Psoas muscle (tissue), 8 donors: ENCODE data around the gene ELOVL1. TPM values are rescaled to one million over a fixed set of nuclear protein-coding genes. Genes with fewer than 3 reads are reported as not detected.
A peak's percentile ranks its signal among the peaks of the same experiment; 100 is the strongest.

Source experiments
- ATAC-seq, 4 donors: fragments of 200-7000 bp; cut with Tn5 transposase; one replicate each; pipeline ENCODE4 v1.9.1; 2020; ENCODE audit warnings: moderate library complexity in 3 of 4, mild to moderate bottlenecking in 2 of 4
- DNase-seq, 2 donors: peaks; one replicate each; pipeline ENCODE4 v3.0.0-alpha.2; 2020
- H3K27ac ChIP-seq: fragments of 200-600 bp; one replicate; pipeline ENCODE4 v1.8.0; 2022
- H3K27me3 ChIP-seq, 3 donors: fragments of 200-600 bp in 1 of 3; one replicate each; pipeline versions ENCODE4 v1.6.1 to v1.8.0; 2013 to 2022; ENCODE audit warnings: low read length in 2 of 3, mild to moderate bottlenecking in 2 of 3, moderate library complexity in 1 of 3; ENCODE audit not compliant: insufficient read depth in 3 of 3
- H3K36me3 ChIP-seq, 2 donors: fragments of 200-600 bp in 1 of 2; one replicate each; pipeline versions ENCODE4 v1.6.1 to v1.8.0; 2013 to 2022; ENCODE audit warnings: low read depth in 1 of 2, mild to moderate bottlenecking in 1 of 2, moderate library complexity in 1 of 2; ENCODE audit not compliant: insufficient read depth in 1 of 2
- H3K4me1 ChIP-seq: fragments of 200-600 bp; one replicate; pipeline ENCODE4 v1.8.0; 2022
- H3K4me3 ChIP-seq: fragments of 200-600 bp; one replicate; pipeline ENCODE4 v1.8.0; 2022; ENCODE audit warnings: mild to moderate bottlenecking
- H3K9me3 ChIP-seq: fragments of 200-600 bp; one replicate; pipeline ENCODE4 v1.8.0; 2022
- CTCF ChIP-seq: fragments of 200-600 bp; IDR thresholded peaks from one replicate; pipeline ENCODE4 v1.8.0; 2022; ENCODE audit warnings: antibody characterized with exemption
- WGBS, 3 donors: extraction: QIAGEN DNeasy Blood & Tissue Kit; methylation state at CpG; one replicate each; pipeline versions ENCODE4 v1.1.6 to v1.1.7; 2013; 5-methylcytosine and 5-hydroxymethylcytosine counted together
- intact Hi-C, 2 donors: fragments of 100-400 bp; cut with DNase I; formaldehyde crosslinking; loops; one replicate each; pipeline versions ENCODE4 v1.11.0 to v1.14.2; 2022
- polyA plus RNA-seq, 3 donors: library from polyadenylated mRNA; stranded (reverse); fragments of 200-250 nt; gene quantifications; one replicate each; pipeline ENCODE4 v1.2.3, GENCODE V29; 2013
- total RNA-seq, 4 donors: library from RNA; stranded (reverse); fragmentation: NEBNext Ultra II Directional in 2 of 4; extraction: Animal tissue kit (Norgen Biotek cat#: 25700) in 2 of 4; gene quantifications; one replicate each; pipeline versions ENCODE4 v1.2.1 to v1.2.4, GENCODE V29; 2021 to 2023
- donor health status: healthy with polysubstance abuse.
- donor health status: DM: no; HTN: no; CAD: no; lungs with moderate emphysema.
- donor health status: Bipolar disorder and iron deficiency.
- donor health status: healthy.
- donor health status: DM: yes; HTN: yes; CAD: no.
- donor health status: DM: no; HTN: no; CAD: no.
- donor health status: DM: no; HTN: no; CAD: no.
- donor health status: DM: yes; HTN: yes; CAD: no.

Gene ELOVL1
- total and polyA plus RNA-seq, 7 donors: 15.9 to 68.1 (median 19.2) TPM

DNA sequence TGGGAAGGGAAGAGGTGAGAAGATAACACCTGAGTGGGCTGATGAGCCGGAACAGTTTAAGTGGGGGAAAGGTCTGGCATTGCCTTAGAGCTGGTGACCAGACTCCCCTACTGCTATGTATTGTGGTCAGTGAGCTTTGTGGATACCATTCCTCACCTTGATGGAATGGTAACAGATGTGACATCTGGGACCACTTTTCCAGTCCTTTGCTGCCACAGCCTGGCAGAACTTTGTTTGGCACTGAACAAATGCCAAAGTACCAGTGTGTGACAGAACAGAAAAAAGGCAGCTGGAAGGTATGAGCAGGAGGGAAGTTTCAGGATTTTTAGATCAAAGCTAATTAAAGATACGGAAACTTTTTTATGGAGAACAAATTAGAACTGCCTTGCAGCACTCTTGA is 15.6 kb upstream of the ELOVL1 start:
- Histone ChIP-seq H3K4me3 (no peak overlapping the region), H3K27me3 (no peaks in the 10 kb centered on the region), H3K36me3 (peaks cover 34 to 85% of the 10 kb centered on the region in 2 donors), H3K4me1 (peaks cover 11% of the 10 kb centered on the region), H3K9me3 (no peaks in the 10 kb centered on the region), H3K27ac (no peak overlapping the region)
- intact Hi-C loops: loop anchor here (5.0 to 10.0 kb wide), 2 partner anchors 156 to 159 kb away; no protein-coding TSS in a partner anchor
- no peak for DNase-seq
- peak; percentile 68 to 83 (median 78) for ATAC-seq
- WGBS, 3 donors: 66 to 87% (median 83%) methylated on average over 2 of the region's 2 CpGs
- peak; percentile 29 for TF ChIP-seq CTCF

GRCh38 chr1:43382027-43382779 is 14.4 kb upstream of the ELOVL1 start:
- no peaks in the 10 kb centered on the region for H3K9me3 ChIP-seq
- no peak overlapping the region for H3K27ac ChIP-seq
- intact Hi-C loops: loop anchor here (5.0 to 10.0 kb wide), 2 partner anchors 155 to 157 kb away; no protein-coding TSS in a partner anchor
- ATAC-seq: peak in 1 of 4 donors; percentile 8
- peaks cover 31 to 85% of the 10 kb centered on the region in 2 donors for H3K36me3 ChIP-seq
- WGBS, 3 donors: 48 to 59% (median 50%) methylated on average over 6 of the region's 6 CpGs
- no peaks in the 10 kb centered on the region for H3K27me3 ChIP-seq
- no peaks in the 10 kb centered on the region for H3K4me1 ChIP-seq
- TF ChIP-seq CTCF: no peak
- no peak overlapping the region for H3K4me3 ChIP-seq
- no peak for DNase-seq

DNA sequence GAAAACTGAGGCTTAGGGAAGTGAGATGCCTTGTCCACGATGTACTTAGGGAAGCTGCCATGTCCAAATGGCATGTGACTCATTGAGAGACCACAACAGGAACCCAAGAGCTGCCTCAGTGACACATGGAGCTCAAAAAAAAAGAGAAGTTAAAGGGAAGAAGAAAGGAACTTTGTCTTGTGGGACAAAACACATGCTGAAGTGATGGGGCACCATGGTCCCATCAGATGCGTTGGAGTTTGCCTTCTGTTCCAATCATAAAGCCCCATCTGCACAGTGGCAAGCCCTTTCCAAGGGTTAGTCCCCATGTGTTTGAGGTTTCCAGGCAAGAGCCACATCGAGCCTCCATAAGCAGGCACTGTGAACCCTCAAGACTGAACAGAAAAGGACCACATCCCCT is 13.8 kb upstream of the ELOVL1 start:
- intact Hi-C loops: loop anchor here (5.0 to 10.0 kb wide), 2 partner anchors 154 to 157 kb away; no protein-coding TSS in a partner anchor
- DNase-seq (no peak), ATAC-seq (no peak)
- Histone ChIP-seq H3K4me3 (no peak overlapping the region), H3K4me1 (no peaks in the 10 kb centered on the region), H3K36me3 (peaks cover 27 to 79% of the 10 kb centered on the region in 2 donors), H3K9me3 (no peaks in the 10 kb centered on the region), H3K27ac (no peak overlapping the region), H3K27me3 (no peaks in the 10 kb centered on the region)
- no peak for TF ChIP-seq CTCF
- 60 to 74% (median 63%) methylated on average over 3 of the region's 3 CpGs for WGBS, 3 donors

- no peak for TF ChIP-seq CTCF
- H3K36me3 ChIP-seq: peaks cover 17 to 72% of the 10 kb centered on the region in 2 donors
- no peaks in the 10 kb centered on the region for H3K4me1 ChIP-seq
- intact Hi-C loops: no loop called here
- H3K4me3 ChIP-seq: no peak overlapping the region
- 88 to 97% (median 90%) methylated on average over 1 of the region's 1 CpG for WGBS, 3 donors
- no peak overlapping the region for H3K27ac ChIP-seq
- ATAC-seq (no peak), DNase-seq (no peak)
- H3K9me3 ChIP-seq: no peaks in the 10 kb centered on the region
- H3K27me3 ChIP-seq: no peaks in the 10 kb centered on the region
Measured at GRCh38 chr1:43379476-43379875, 11.7 kb upstream of the ELOVL1 start.
